ENCODE measurements around the gene SLC38A9. TPM values are rescaled to one million over a fixed set of nuclear protein-coding genes. Genes with fewer than 3 reads are reported as not detected.

The SLC38A9 gene
- total RNA-seq, 2 donors from 2014 or later, result 38.5 to 41.7 TPM

DNA sequence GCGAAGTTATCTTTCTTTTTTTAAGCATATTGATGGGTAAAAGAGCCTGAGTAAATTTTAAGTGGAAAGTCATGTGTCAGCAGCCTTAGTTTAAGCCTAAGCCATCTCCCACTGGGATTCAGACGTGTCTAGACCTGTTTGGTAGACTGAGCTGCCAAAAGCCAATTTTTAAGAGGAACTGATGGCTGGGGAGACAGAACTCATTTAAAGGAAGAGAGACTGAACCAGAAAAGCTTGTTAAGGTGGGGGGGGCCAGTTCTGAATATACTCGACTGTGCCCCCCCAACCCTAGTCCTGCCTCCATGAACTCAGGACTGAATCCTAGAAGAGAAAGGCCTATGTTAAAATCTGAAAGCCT is 119.0 kb downstream of the SLC38A9 start:
- H3K9me3 ChIP-seq (ENCODE audit: control insufficient read depth, low read length), result no peaks in the 10 kb centered on the region
- Mint-ChIP-seq H3K27ac (no peak overlapping the region), H3K36me3 (ENCODE audit: low read depth) (no peaks in the 10 kb centered on the region), H3K27me3 (ENCODE audit: insufficient read depth) (peaks cover 1% of the 10 kb centered on the region), H3K4me1 (peaks cover 14% of the 10 kb centered on the region), H3K9me3 (no peaks in the 10 kb centered on the region), H3K4me3 (no peak overlapping the region)
- no peaks in the 10 kb centered on the region for H3K36me3 ChIP-seq (ENCODE audit: control insufficient read depth, insufficient read depth, low read length)
- H3K9ac ChIP-seq (ENCODE audit: extremely low read depth, low read length, poor library complexity, severe bottlenecking), result no peak overlapping the region
- no peak overlapping the region for H3K27ac ChIP-seq (ENCODE audit: low read depth, low read length)
- TF ChIP-seq CTCF (conservative IDR thresholded peaks at IDR 0.05), result no peak
- no peaks in the 10 kb centered on the region for H3K4me1 ChIP-seq (ENCODE audit: control insufficient read depth, insufficient read depth, low read length)
- 68 to 84% methylated on average over 3 of the region's 3 CpGs for WGBS, 2 experiments (ENCODE audit: insufficient coverage in 1 of 2, insufficient read length in 1 of 2)
- H3K4me3 ChIP-seq (ENCODE audit: low read length), result no peak overlapping the region
- DNase-seq, result no peak
- H3K27me3 ChIP-seq (ENCODE audit: control insufficient read depth, insufficient read depth, low read length, poor library complexity, severe bottlenecking), result no peaks in the 10 kb centered on the region

DNA sequence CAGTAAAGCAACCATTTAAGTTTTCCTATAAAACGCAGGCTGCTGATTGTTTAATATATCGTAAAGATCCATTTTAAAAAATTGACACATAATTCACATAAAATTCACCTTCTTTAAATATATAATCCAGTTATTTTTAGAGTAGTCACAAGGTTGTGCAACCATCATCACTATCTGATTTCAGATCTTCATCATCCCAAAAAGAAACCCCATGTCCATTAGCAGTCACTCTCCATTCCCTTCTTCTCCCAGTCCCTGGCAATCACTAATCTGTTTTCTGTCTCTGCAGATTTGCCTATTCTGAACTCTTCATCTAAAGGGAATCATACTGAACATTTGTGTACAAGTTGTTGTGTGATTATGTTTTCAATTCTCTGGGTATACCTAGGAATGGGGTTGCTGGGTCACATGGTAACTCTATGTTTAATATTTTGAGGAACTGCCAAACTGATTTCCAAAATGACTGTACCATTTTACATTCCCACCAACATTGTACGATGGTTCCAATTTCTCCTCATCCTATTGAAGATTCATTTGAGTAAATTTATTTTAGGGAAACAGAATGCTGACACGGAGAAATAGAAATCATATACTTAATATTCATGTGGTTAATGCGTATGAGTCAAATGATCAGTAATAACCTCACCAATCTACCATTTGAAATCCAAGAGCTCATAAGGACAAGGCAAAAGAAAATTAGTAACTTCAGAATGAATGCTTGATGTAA is 119.6 kb downstream of the SLC38A9 start:
- Histone ChIP-seq H3K4me3 (ENCODE audit: low read length) (no peak overlapping the region), H3K27ac (ENCODE audit: low read depth, low read length) (no peak overlapping the region), H3K27me3 (ENCODE audit: control insufficient read depth, insufficient read depth, low read length, poor library complexity, severe bottlenecking) (no peaks in the 10 kb centered on the region), H3K9ac (ENCODE audit: extremely low read depth, low read length, poor library complexity, severe bottlenecking) (no peak overlapping the region), H3K9me3 (ENCODE audit: control insufficient read depth, low read length) (no peaks in the 10 kb centered on the region), H3K36me3 (ENCODE audit: control insufficient read depth, insufficient read depth, low read length) (no peaks in the 10 kb centered on the region), H3K4me1 (ENCODE audit: control insufficient read depth, insufficient read depth, low read length) (no peaks in the 10 kb centered on the region)
- Mint-ChIP-seq H3K4me1 (peaks cover 9% of the 10 kb centered on the region), H3K36me3 (ENCODE audit: low read depth) (no peaks in the 10 kb centered on the region), H3K27ac (no peak overlapping the region), H3K27me3 (ENCODE audit: insufficient read depth) (peaks cover 1% of the 10 kb centered on the region), H3K4me3 (no peak overlapping the region), H3K9me3 (no peaks in the 10 kb centered on the region)
- no peak for TF ChIP-seq CTCF (conservative IDR thresholded peaks at IDR 0.05)
- no peak for DNase-seq
- WGBS, 2 experiments (ENCODE audit: insufficient coverage in 1 of 2, insufficient read length in 1 of 2), result 92 to 99% methylated on average over 2 to 5 of the region's 5 CpGs

DNA sequence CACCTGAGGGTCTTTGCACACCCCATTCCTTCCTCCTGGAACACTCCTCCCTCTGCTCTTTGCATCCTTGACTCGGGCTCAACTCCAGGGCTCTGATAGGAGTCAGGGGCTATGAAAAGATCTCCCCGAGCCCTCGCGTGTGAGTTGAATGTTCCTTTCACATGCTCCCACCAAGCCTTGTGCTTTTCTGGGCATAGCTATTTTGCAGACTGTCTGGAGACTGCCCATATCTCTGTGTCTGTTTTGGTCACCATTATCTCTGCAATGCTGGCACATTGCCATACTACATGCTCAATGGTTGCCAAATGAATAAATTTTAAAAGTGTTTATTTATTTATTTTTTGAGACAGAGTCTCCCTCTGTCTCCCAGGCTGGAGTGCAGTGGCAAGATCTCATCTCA is 120.4 kb downstream of the SLC38A9 start:
- H3K9me3 Mint-ChIP-seq, result no peaks in the 10 kb centered on the region
- peaks cover 7% of the 10 kb centered on the region for H3K4me1 Mint-ChIP-seq
- Histone ChIP-seq H3K9me3 (ENCODE audit: control insufficient read depth, low read length) (no peaks in the 10 kb centered on the region), H3K27ac (ENCODE audit: low read depth, low read length) (no peak overlapping the region), H3K36me3 (ENCODE audit: control insufficient read depth, insufficient read depth, low read length) (no peaks in the 10 kb centered on the region), H3K9ac (ENCODE audit: extremely low read depth, low read length, poor library complexity, severe bottlenecking) (no peak overlapping the region), H3K27me3 (ENCODE audit: control insufficient read depth, insufficient read depth, low read length, poor library complexity, severe bottlenecking) (no peaks in the 10 kb centered on the region), H3K4me1 (ENCODE audit: control insufficient read depth, insufficient read depth, low read length) (no peaks in the 10 kb centered on the region), H3K4me3 (ENCODE audit: low read length) (no peak overlapping the region)
- no peak for DNase-seq
- H3K4me3 Mint-ChIP-seq, result no peak overlapping the region
- H3K27me3 Mint-ChIP-seq (ENCODE audit: insufficient read depth), result peaks cover 1% of the 10 kb centered on the region
- H3K27ac Mint-ChIP-seq, result no peak overlapping the region
- TF ChIP-seq CTCF (conservative IDR thresholded peaks at IDR 0.05), result no peak
- WGBS, 2 experiments (ENCODE audit: insufficient coverage in 1 of 2, insufficient read length in 1 of 2), result 92 to 96% methylated on average over 2 to 4 of the region's 4 CpGs
- H3K36me3 Mint-ChIP-seq (ENCODE audit: low read depth), result no peaks in the 10 kb centered on the region

All from endodermal cell (in vitro differentiated cells).